Activated T-helper 9 cell treated with anti-CD3 and anti-CD28 coated beads, Interleukin-2, amount 50 U/mL, for 16 hours (primary cell): Measurements from ENCODE around the gene FAM241A.
"Not testable (repeated sequence)": the region's sequence is repeated elsewhere in the genome, so short reads cannot be mapped to it uniquely, and the experiment has no call there.

Experiments used
- DNase-seq: peaks from one replicate; pipeline ENCODE4 v3.0.0-alpha.2; 2020; ENCODE audit warnings: low read depth

Gene FAM241A

GRCh38 chr4:112138538-112138937 is 6.7 kb upstream of the FAM241A start:
- DNase-seq, result no peak

- DNase-seq, result no peak
Observed at GRCh38 chr4:112140536-112140935, 4.7 kb upstream of the FAM241A start.

GRCh38 chr4:112141366-112142138 is 3.7 kb upstream of the FAM241A start:
- no peak for DNase-seq

- no peak for DNase-seq
Observed at GRCh38 chr4:112142182-112142581, 3.1 kb upstream of the FAM241A start.

GRCh38 chr4:112143781-112144180 is 1.5 kb upstream of the FAM241A start:
- no peak for DNase-seq

- DNase-seq, result no peak
Observed at GRCh38 chr4:112144546-112145325, 518 bp upstream of the FAM241A start.

GRCh38 chr4:112145790-112146501 is 692 bp downstream of the FAM241A start:
- DNase-seq, result peak; percentile 71

GRCh38 chr4:112146502-112146813 is 1.2 kb downstream of the FAM241A start:
- no peak for DNase-seq

GRCh38 chr4:112147697-112148096 is 2.4 kb downstream of the FAM241A start:
- no peak for DNase-seq

GRCh38 chr4:112150920-112151319 is 5.7 kb downstream of the FAM241A start:
- DNase-seq, result no peak

- no peak for DNase-seq
Observed at GRCh38 chr4:112152521-112152920, 7.3 kb downstream of the FAM241A start.

GRCh38 chr4:112153211-112153791 is 8.0 kb downstream of the FAM241A start:
- no peak for DNase-seq

- DNase-seq, result no peak
Observed at GRCh38 chr4:112156112-112156511, 10.9 kb downstream of the FAM241A start.

- no peak for DNase-seq
Observed at GRCh38 chr4:112156553-112156952, 11.3 kb downstream of the FAM241A start.

- DNase-seq, result not testable (repeated sequence)
Observed at GRCh38 chr4:112163706-112164105, 18.5 kb downstream of the FAM241A start.

GRCh38 chr4:112167794-112168193 is 22.5 kb downstream of the FAM241A start:
- DNase-seq, result no peak

- no peak for DNase-seq
Observed at GRCh38 chr4:112168719-112169500, 23.7 kb downstream of the FAM241A start.

GRCh38 chr4:112170451-112170993 is 25.3 kb downstream of the FAM241A start:
- no peak for DNase-seq

GRCh38 chr4:112171051-112171763 is 26.0 kb downstream of the FAM241A start:
- DNase-seq, result not testable (repeated sequence)

- DNase-seq, result no peak
Observed at GRCh38 chr4:112172180-112172579, 26.9 kb downstream of the FAM241A start.
